ENCODE measurements around the gene PAQR5. TPM values are rescaled to one million over a fixed set of nuclear protein-coding genes. Genes with fewer than 3 reads are reported as not detected.

The PAQR5 gene
- total RNA-seq, 1 donor from 2014 or later = not detected

DNA sequence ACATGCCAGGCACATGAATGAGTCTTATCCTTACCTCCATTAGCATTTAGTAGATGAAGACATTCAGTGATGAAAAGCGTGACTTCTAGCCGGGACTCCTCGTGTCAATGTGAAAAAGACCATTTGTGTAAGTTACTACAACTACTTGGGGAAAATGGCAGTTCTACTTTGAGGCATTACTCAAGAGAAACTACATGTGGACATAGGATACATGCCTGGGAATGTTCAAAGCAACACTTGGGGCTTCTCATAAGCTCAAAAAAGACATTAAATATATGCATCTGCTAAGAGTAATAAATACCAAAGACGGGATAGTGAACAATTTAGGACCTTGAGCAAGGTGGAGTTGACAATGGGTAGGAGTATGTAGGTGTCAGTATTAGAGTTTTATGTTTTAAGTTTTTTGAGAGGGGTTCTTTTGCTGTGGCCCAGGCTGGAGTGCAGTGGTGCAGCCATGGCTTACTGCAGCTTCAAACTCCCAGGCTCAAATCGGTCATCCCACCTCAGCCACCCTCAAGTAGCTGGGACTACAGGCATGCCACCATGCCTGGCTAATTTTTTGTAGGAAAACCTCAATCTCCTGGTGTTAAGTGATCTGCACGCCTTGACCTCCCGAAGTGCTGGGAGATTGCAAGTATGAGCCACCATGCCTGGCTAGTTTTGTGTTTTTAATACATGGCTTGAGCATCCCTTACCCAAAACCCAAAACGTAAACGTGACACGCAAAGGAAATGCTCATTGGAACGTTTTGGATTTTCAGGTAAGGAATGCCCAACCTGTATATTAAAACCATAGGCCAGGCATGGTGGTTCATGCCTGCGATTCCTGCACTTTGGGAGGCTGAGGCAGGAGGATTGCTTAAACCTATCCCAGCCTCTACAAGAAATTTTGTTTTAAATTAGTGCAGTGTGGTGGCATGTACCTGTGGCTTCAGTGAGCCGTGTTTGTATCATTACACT, 157.8 kb downstream of the PAQR5 start:
- intact Hi-C loops (cut with micrococcal nuclease) = loop anchor here (10.0 kb wide), 1 partner anchor 1402 kb away; the partner anchor contains the start of gene PIAS1

Other genes with a start within 250 kb of the PAQR5 start
- gene GLCE, start 138.3 kb upstream of the PAQR5 start, total RNA-seq = 2.3 and 2.6 TPM in 2 replicates
- 46.4 and 47.2 TPM in 2 replicates for gene KIF23, start 115.4 kb downstream of the PAQR5 start, total RNA-seq
- 1,483 and 1,505 TPM in 2 replicates for gene RPLP1, start 153.9 kb downstream of the PAQR5 start, total RNA-seq

All from T-helper 1 cell treated with Interleukin-12 subunit alpha and Interleukin-12 subunit beta and Interleukin-4 antibody, amounts not matched to agents 30 ng/mL and 1 ng/mL, for 36 hours (primary cell).